ENCODE results near the gene RAB26.
A peak's percentile ranks its signal among the peaks of the same experiment; 100 is the strongest.
"Not testable (repeated sequence)": the region's sequence is repeated elsewhere in the genome, so short reads cannot be mapped to it uniquely, and the experiment has no call there.

RAB26 gene

GRCh38 chr16:2117341-2117740 is 31.1 kb upstream of the RAB26 start:
- not testable (repeated sequence) for DNase-seq (ENCODE audit: low read depth, low spot score)

- not testable (repeated sequence) for DNase-seq (ENCODE audit: low read depth, low spot score)
Measured at GRCh38 chr16:2117960-2118722, 30.3 kb upstream of the RAB26 start.

- DNase-seq (ENCODE audit: low read depth, low spot score): not testable (repeated sequence)
Measured at GRCh38 chr16:2121325-2121724, 27.1 kb upstream of the RAB26 start.

GRCh38 chr16:2121853-2122252 is 26.6 kb upstream of the RAB26 start:
- no peak for DNase-seq (ENCODE audit: low read depth, low spot score)

- DNase-seq (ENCODE audit: low read depth, low spot score): no peak
Measured at GRCh38 chr16:2122429-2122828, 26.0 kb upstream of the RAB26 start.

- not testable (repeated sequence) for DNase-seq (ENCODE audit: low read depth, low spot score)
Measured at GRCh38 chr16:2122934-2123683, 25.3 kb upstream of the RAB26 start.

GRCh38 chr16:2123706-2124376 is 24.6 kb upstream of the RAB26 start:
- not testable (repeated sequence) for DNase-seq (ENCODE audit: low read depth, low spot score)

GRCh38 chr16:2124377-2124693 is 24.1 kb upstream of the RAB26 start:
- not testable (repeated sequence) for DNase-seq (ENCODE audit: low read depth, low spot score)

GRCh38 chr16:2124694-2125444 is 23.6 kb upstream of the RAB26 start:
- DNase-seq (ENCODE audit: low read depth, low spot score): not testable (repeated sequence)

- not testable (repeated sequence) for DNase-seq (ENCODE audit: low read depth, low spot score)
Measured at GRCh38 chr16:2125609-2126008, 22.8 kb upstream of the RAB26 start.

- DNase-seq (ENCODE audit: low read depth, low spot score): not testable (repeated sequence)
Measured at GRCh38 chr16:2126161-2126743, 22.2 kb upstream of the RAB26 start.

- DNase-seq (ENCODE audit: low read depth, low spot score): not testable (repeated sequence)
Measured at GRCh38 chr16:2126928-2127556, 21.4 kb upstream of the RAB26 start.

GRCh38 chr16:2127630-2128280 is 20.7 kb upstream of the RAB26 start:
- not testable (repeated sequence) for DNase-seq (ENCODE audit: low read depth, low spot score)

- not testable (repeated sequence) for DNase-seq (ENCODE audit: low read depth, low spot score)
Measured at GRCh38 chr16:2129251-2129650, 19.2 kb upstream of the RAB26 start.

- not testable (repeated sequence) for DNase-seq (ENCODE audit: low read depth, low spot score)
Measured at GRCh38 chr16:2129890-2130447, 18.5 kb upstream of the RAB26 start.

GRCh38 chr16:2133797-2134196 is 14.6 kb upstream of the RAB26 start:
- not testable (repeated sequence) for DNase-seq (ENCODE audit: low read depth, low spot score)

- not testable (repeated sequence) for DNase-seq (ENCODE audit: low read depth, low spot score)
Measured at GRCh38 chr16:2135071-2135470, 13.4 kb upstream of the RAB26 start.

GRCh38 chr16:2135770-2136490 is 12.5 kb upstream of the RAB26 start, which contains the start of gene PKD1:
Gene PKD1 (minus strand): TSS chr16:2135898. CDS start chr16:2135689, 209 bp downstream.
- peak; percentile 89 for DNase-seq (ENCODE audit: low read depth, low spot score)

Data from brain pericyte (primary cell).